Transverse colon (tissue), 4 donors: Measurements from ENCODE around the gene HNRNPUL2.
"Not testable (repeated sequence)": the region's sequence is repeated elsewhere in the genome, so short reads cannot be mapped to it uniquely, and the experiment has no call there.

Source experiments
- EP300 ChIP-seq: sonication (generic); formaldehyde crosslinking; IDR thresholded peaks from one replicate; pipeline ENCODE4 v1.6.1; 2017; ENCODE audit warnings: antibody characterized with exemption, low read depth
- POLR2A ChIP-seq: fragments of 450-650 bp; IDR thresholded peaks from one replicate; pipeline ENCODE4 v1.6.1; 2016; ENCODE audit warnings: antibody characterized with exemption, mild to moderate bottlenecking, moderate library complexity
- POLR2AphosphoS5 ChIP-seq, 3 donors: sonication (generic); formaldehyde crosslinking; IDR thresholded peaks; one replicate each; pipeline ENCODE4 v1.6.1; 2016; ENCODE audit warnings: antibody characterized with exemption in 3 of 3
- TF ChIP-seq, protein P1 (sequence below), 5 experiments: fragments of 200-600 bp in 3 of 5; fragments of 450-650 bp in 2 of 5; sonication (generic) in 3 of 5; IDR thresholded peaks; 1 replicate in 2 of 5; 2 replicates in 3 of 5; pipeline ENCODE4 v1.5.1; 2016 to 2017; ENCODE audit warnings: antibody characterized with exemption in 5 of 5, inconsistent platforms in 3 of 5, mild to moderate bottlenecking in 2 of 5, moderate library complexity in 1 of 5

DNA sequence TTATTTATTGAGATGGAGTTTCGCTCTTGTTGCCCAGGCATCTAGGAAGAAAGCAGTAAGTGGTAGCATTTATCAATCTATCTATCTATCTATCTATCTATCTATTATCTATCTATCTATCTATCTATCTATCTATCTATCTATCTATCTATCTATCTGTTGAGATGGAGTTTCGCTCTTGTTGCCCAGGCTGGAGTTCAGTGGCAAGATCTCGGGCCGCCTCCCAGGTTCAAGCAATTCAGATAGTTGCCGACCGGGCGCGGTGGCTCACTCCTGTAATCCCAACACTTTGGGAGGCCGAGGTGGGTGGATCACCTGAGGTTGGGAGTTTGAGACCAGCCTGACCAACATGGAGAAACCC, 33.6 kb upstream of the HNRNPUL2 start:
- TF ChIP-seq POLR2A; POLR2AphosphoS5 (IDR thresholded peaks at IDR 0.05); EP300: not testable (repeated sequence)
- TF ChIP-seq, protein P1, sequence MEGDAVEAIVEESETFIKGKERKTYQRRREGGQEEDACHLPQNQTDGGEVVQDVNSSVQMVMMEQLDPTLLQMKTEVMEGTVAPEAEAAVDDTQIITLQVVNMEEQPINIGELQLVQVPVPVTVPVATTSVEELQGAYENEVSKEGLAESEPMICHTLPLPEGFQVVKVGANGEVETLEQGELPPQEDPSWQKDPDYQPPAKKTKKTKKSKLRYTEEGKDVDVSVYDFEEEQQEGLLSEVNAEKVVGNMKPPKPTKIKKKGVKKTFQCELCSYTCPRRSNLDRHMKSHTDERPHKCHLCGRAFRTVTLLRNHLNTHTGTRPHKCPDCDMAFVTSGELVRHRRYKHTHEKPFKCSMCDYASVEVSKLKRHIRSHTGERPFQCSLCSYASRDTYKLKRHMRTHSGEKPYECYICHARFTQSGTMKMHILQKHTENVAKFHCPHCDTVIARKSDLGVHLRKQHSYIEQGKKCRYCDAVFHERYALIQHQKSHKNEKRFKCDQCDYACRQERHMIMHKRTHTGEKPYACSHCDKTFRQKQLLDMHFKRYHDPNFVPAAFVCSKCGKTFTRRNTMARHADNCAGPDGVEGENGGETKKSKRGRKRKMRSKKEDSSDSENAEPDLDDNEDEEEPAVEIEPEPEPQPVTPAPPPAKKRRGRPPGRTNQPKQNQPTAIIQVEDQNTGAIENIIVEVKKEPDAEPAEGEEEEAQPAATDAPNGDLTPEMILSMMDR (IDR thresholded peaks at IDR 0.05) = not testable (repeated sequence)
